ENCODE results near the gene KLRC3. TPM values are rescaled to one million over a fixed set of nuclear protein-coding genes. Genes with fewer than 3 reads are reported as not detected.
A peak's percentile ranks its signal among the peaks of the same experiment; 100 is the strongest.
"Not testable (repeated sequence)": the region's sequence is repeated elsewhere in the genome, so short reads cannot be mapped to it uniquely, and the experiment has no call there.

Gene KLRC3
- total and polyA plus RNA-seq, 7 experiments from 2014 or later: 0.46 to 7.8 (median 1.6) TPM; not detected in 4

DNA sequence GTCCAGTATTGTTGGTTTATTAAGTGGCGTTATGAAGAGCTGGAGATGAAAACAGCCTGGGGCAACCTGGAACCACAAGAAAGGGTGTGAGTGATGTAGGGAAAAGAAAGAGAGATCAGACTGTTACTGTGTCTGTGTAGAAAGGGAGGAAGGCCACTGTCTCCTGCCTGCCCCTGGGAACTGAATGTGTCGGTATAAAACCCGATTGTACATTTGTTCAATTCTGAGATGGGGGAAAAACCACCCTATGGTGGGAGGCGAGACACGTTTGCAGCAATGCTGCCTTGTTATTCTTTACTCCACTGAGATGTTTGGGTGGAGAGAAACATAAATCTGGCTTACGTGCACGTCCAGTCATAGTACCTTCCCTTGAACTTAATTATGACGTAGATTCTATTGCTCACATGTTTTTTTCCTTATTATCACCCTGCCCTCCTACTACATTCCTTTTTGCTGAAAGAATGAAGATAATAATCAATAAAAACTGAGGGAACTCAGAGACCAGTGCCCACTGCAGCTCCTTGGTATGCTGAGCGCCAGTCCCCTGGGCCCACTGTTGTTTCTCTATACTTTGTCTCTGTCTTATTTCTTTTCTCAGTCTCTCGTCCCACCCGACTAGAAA is 25.8 kb downstream of the KLRC3 start:
- not testable (repeated sequence) for DNase-seq

DNA sequence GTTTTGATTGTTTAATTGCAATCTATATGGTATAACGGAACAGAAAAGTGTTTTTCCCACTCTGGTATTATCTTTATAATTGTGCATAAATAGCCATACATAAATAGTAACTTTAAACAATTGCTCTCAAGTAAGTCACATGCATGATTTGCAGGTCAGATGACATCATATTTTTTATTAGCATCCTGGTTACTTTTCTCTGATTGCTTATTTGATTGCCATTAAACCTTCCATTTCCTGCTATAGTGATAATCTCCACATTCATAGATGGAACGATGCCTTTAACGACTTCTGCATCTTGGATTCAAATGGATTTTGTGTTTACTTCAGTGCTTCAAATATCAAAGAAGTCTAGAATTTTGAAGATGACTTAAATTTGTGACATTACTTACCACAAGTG is 27.1 kb downstream of the KLRC3 start:
- Mint-ChIP-seq H3K27me3 (peaks cover 7 to 35% (median 9%) of the 10 kb centered on the region in 5 donors), H3K36me3 (no peaks in the 10 kb centered on the region), H3K9me3 (peaks cover 0 to 2% (median 0%) of the 10 kb centered on the region in 11 donors), H3K4me1 (peaks cover 0 to 31% (median 6%) of the 10 kb centered on the region in 7 donors), H3K4me3 (no peak overlapping the region), H3K27ac (no peak overlapping the region)
- ChIA-PET CTCF (no interaction called here), POLR2A (no interaction called here)
- intact Hi-C loops (cut with micrococcal nuclease): no loop called here
- no peak for DNase-seq
- H3K27ac ChIP-seq (ENCODE audit: low read depth, low read length): no peak overlapping the region
- H3K4me3 ChIP-seq (ENCODE audit: low read length): no peak overlapping the region
- no peaks in the 10 kb centered on the region for H3K27me3 ChIP-seq (ENCODE audit: control insufficient read depth in 2 of 2, insufficient read depth in 2 of 2, low read length in 2 of 2)
- no peak for ATAC-seq
- H3K4me1 ChIP-seq (ENCODE audit: control insufficient read depth in 2 of 2, insufficient read depth in 2 of 2, low read length in 2 of 2): peaks cover 0 to 57% of the 10 kb centered on the region in 2 donors
- H3K36me3 ChIP-seq (ENCODE audit: control insufficient read depth in 2 of 3, insufficient read depth in 3 of 3, low read length in 3 of 3): no peaks in the 10 kb centered on the region
- H3K9me3 ChIP-seq (ENCODE audit: control insufficient read depth in 2 of 3, low read length in 3 of 3): no peaks in the 10 kb centered on the region

More for the DNA sequence above, 25.8 kb downstream of the KLRC3 start:
- Histone ChIP-seq H3K4me1 (ENCODE audit: control insufficient read depth in 2 of 2, insufficient read depth in 2 of 2, low read length in 2 of 2) (peaks cover 0 to 64% of the 10 kb centered on the region in 2 donors), H3K4me3 (ENCODE audit: low read length) (peak overlapping the region; percentile 21)
- H3K9me3 ChIP-seq (ENCODE audit: control insufficient read depth in 2 of 3, low read length in 3 of 3); H3K27me3 ChIP-seq (ENCODE audit: control insufficient read depth in 2 of 2, insufficient read depth in 2 of 2, low read length in 2 of 2); H3K4me3 Mint-ChIP-seq; H3K27ac ChIP-seq (ENCODE audit: low read depth, low read length); H3K36me3 ChIP-seq (ENCODE audit: control insufficient read depth in 2 of 3, insufficient read depth in 3 of 3, low read length in 3 of 3); H3K9me3 Mint-ChIP-seq; CTCF ChIA-PET; POLR2A ChIA-PET; intact Hi-C loops (cut with micrococcal nuclease); H3K36me3 Mint-ChIP-seq; ATAC-seq: not testable (repeated sequence)
- H3K27ac Mint-ChIP-seq: peak overlapping the region in 1 of 9 donors; percentile 57
- H3K4me1 Mint-ChIP-seq: peaks cover 0 to 30% (median 5%) of the 10 kb centered on the region in 7 donors
- peaks cover 4 to 33% (median 12%) of the 10 kb centered on the region in 5 donors for H3K27me3 Mint-ChIP-seq

DNA sequence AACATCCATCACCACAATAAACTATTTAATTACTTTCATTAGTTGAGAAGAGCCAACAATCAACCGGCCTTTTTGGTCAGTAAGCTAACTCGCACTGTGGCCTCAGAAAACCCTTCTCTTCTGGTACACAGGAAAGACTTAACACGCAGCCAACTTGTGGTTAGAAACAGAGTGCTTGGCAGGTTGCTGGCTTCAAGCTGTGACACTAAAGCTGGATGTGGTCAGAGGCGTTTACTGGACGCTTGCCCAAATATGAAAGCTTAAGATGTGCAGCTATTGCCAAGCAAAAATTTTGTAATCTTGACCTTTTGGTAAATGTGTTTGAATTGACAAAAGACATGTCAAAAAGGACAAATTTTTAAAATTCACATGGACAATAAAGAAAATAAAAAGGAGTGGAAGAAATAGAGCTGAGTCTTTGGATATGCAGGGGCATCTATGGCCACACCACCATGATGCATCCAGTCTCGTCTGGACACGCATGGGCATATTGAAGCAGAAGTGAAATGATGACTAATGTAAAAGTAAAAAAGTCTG is 27.9 kb downstream of the KLRC3 start:
- ATAC-seq (peak; percentile 62), DNase-seq (no peak)
- Mint-ChIP-seq H3K27ac (no peak overlapping the region), H3K4me1 (peaks cover 0 to 27% (median 6%) of the 10 kb centered on the region in 7 donors), H3K36me3 (no peaks in the 10 kb centered on the region), H3K27me3 (peaks cover 3 to 35% (median 9%) of the 10 kb centered on the region in 5 donors), H3K9me3 (no peaks in the 10 kb centered on the region), H3K4me3 (peak overlapping the region in 1 of 10 donors; percentile 59)
- CTCF ChIA-PET: no interaction called here
- POLR2A ChIA-PET: no interaction called here
- H3K4me3 ChIP-seq (ENCODE audit: low read length): no peak overlapping the region
- no peak overlapping the region for H3K27ac ChIP-seq (ENCODE audit: low read depth, low read length)
- H3K4me1 ChIP-seq (ENCODE audit: control insufficient read depth in 2 of 2, insufficient read depth in 2 of 2, low read length in 2 of 2): peaks cover 0 to 49% of the 10 kb centered on the region in 2 donors
- H3K27me3 ChIP-seq (ENCODE audit: control insufficient read depth in 2 of 2, insufficient read depth in 2 of 2, low read length in 2 of 2): no peaks in the 10 kb centered on the region
- intact Hi-C loops (cut with micrococcal nuclease): no loop called here
- H3K36me3 ChIP-seq (ENCODE audit: control insufficient read depth in 2 of 3, insufficient read depth in 3 of 3, low read length in 3 of 3): no peaks in the 10 kb centered on the region
- H3K9me3 ChIP-seq (ENCODE audit: control insufficient read depth in 2 of 3, low read length in 3 of 3): no peaks in the 10 kb centered on the region

DNA sequence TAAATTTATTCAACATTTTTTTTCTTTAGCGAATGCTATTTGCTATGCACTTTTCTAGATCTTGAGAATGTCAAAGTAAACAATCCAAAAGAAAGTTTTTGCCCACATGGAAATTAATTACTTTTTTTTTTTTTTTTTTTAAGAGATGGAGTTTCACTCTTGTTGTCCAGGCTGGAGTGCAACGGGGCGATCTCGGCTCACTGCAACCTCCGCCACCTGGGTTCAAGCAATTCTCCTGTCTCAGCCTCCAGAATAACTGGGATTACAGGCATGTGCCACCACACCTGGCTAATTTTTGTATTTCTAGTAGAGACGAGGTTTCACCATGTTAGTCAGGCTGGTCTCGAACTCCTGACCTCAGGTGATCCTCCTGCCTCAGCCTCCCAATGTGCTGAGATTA is 29.4 kb downstream of the KLRC3 start:
- H3K4me3 Mint-ChIP-seq; H3K4me3 ChIP-seq (ENCODE audit: low read length); H3K9me3 ChIP-seq (ENCODE audit: control insufficient read depth in 2 of 3, low read length in 3 of 3); intact Hi-C loops (cut with micrococcal nuclease); H3K36me3 Mint-ChIP-seq; ATAC-seq; H3K27me3 ChIP-seq (ENCODE audit: control insufficient read depth in 2 of 2, insufficient read depth in 2 of 2, low read length in 2 of 2); POLR2A ChIA-PET; H3K27ac ChIP-seq (ENCODE audit: low read depth, low read length); H3K36me3 ChIP-seq (ENCODE audit: control insufficient read depth in 2 of 3, insufficient read depth in 3 of 3, low read length in 3 of 3); DNase-seq; H3K27ac Mint-ChIP-seq; H3K9me3 Mint-ChIP-seq: not testable (repeated sequence)
- CTCF ChIA-PET: interaction anchor here (1.0 kb wide), 1 partner anchor 155 kb away, joined by 3 read pairs; no protein-coding TSS in a partner anchor
- peaks cover 0 to 46% of the 10 kb centered on the region in 2 donors for H3K4me1 ChIP-seq (ENCODE audit: control insufficient read depth in 2 of 2, insufficient read depth in 2 of 2, low read length in 2 of 2)
- peaks cover 0 to 27% (median 6%) of the 10 kb centered on the region in 7 donors for H3K4me1 Mint-ChIP-seq
- H3K27me3 Mint-ChIP-seq: peaks cover 3 to 35% (median 9%) of the 10 kb centered on the region in 5 donors

DNA sequence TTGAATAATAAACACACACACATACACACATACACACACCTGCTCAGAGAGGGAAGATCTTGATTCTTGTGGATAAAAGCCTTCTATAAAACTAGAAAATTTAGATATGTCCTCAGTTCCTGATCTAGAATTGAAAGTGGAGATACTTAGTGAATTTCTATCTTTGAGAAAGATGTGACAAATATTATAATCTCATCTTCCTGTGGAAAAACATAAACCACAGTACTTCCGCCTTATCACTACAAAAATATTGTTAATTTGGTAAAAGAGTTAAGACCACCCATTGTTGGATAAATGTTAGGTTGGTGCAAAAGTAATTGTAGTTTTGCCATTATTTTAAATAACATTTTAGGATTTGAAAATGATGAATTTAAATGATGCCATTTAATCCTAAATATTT is 30.5 kb downstream of the KLRC3 start, which contains the start of gene KLRK1:
Gene KLRK1 (minus strand): TSS at position 138 of the 400 bp plus-strand sequence. CDS start 1,231 bp downstream, outside the sequence.
- H3K4me3 ChIP-seq (ENCODE audit: low read length): peak within 1 kb of the TSS; percentile 34
- Mint-ChIP-seq H3K27me3 (peaks cover 8 to 34% (median 9%) of the 10 kb centered on the region in 5 donors), H3K4me1 (peaks cover 0 to 17% (median 6%) of the 10 kb centered on the region in 7 donors), H3K4me3 (peak within 1 kb of the TSS in 2 of 10 donors; percentile 3 to 78), H3K36me3 (no peaks in the 10 kb centered on the region), H3K9me3 (no peaks in the 10 kb centered on the region), H3K27ac (peak within 1 kb of the TSS in 1 of 9 donors; percentile 7)
- no peaks in the 10 kb centered on the region for H3K27me3 ChIP-seq (ENCODE audit: control insufficient read depth in 2 of 2, insufficient read depth in 2 of 2, low read length in 2 of 2)
- no peak within 1 kb of the TSS for H3K27ac ChIP-seq (ENCODE audit: low read depth, low read length)
- POLR2A ChIA-PET: no interaction called here
- DNase-seq (no peak), ATAC-seq (no peak)
- no peaks in the 10 kb centered on the region for H3K9me3 ChIP-seq (ENCODE audit: control insufficient read depth in 2 of 3, low read length in 3 of 3)
- intact Hi-C loops (cut with micrococcal nuclease): no loop called here
- H3K36me3 ChIP-seq (ENCODE audit: control insufficient read depth in 2 of 3, insufficient read depth in 3 of 3, low read length in 3 of 3): peaks cover 0 to 6% (median 0%) of the 10 kb centered on the region in 3 experiments
- peaks cover 0 to 44% of the 10 kb centered on the region in 2 donors for H3K4me1 ChIP-seq (ENCODE audit: control insufficient read depth in 2 of 2, insufficient read depth in 2 of 2, low read length in 2 of 2)
- CTCF ChIA-PET: no interaction called here

DNA sequence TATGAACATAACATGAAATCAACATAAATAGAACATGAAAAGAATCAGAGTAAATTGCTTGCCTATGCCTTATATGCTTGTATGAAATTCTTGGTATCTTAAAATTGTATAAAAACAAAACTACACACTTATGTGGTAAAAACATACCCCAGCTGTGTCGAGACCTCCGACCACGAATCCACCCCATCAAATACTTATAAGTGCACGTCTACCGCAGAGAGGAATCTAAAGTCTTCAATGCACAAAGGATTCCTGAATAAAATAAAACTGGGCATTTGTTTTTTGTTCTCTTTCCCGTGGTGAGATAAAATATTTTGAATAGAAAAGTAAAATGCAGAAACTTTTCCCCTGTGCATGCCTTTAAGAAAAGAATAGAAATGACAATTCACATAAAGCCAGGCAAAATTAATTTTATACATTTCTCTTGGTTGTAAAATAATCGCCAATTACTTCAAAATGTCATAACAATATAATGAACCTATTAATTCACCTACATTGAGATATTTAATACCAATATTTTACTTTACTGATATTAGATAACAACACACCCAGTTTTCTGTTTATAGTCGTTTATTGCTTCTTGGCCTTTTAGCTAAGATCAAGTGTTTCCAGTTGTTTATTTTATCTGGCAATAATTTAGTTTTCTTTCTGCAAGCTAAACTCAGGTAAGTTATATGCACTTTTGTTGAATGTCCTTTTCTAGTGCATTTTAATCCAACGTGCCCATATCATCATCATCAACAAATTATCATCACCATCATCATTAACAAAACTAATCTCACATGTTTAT is 31.6 kb downstream of the KLRC3 start:
- H3K9me3 Mint-ChIP-seq: no peaks in the 10 kb centered on the region
- H3K36me3 Mint-ChIP-seq: no peaks in the 10 kb centered on the region
- ChIA-PET POLR2A (no interaction called here), CTCF (no interaction called here)
- Histone ChIP-seq H3K27ac (ENCODE audit: low read depth, low read length) (no peak overlapping the region), H3K9me3 (ENCODE audit: control insufficient read depth in 2 of 3, low read length in 3 of 3) (no peaks in the 10 kb centered on the region), H3K36me3 (ENCODE audit: control insufficient read depth in 2 of 3, insufficient read depth in 3 of 3, low read length in 3 of 3) (peaks cover 0 to 6% (median 0%) of the 10 kb centered on the region in 3 experiments), H3K4me3 (ENCODE audit: low read length) (peak overlapping the region; percentile 34), H3K4me1 (ENCODE audit: control insufficient read depth in 2 of 2, insufficient read depth in 2 of 2, low read length in 2 of 2) (peaks cover 0 to 33% of the 10 kb centered on the region in 2 donors), H3K27me3 (ENCODE audit: control insufficient read depth in 2 of 2, insufficient read depth in 2 of 2, low read length in 2 of 2) (no peaks in the 10 kb centered on the region)
- H3K4me3 Mint-ChIP-seq: peak overlapping the region in 2 of 10 donors; percentile 3 to 78
- ATAC-seq (no peak), DNase-seq (no peak)
- peak overlapping the region in 1 of 9 donors; percentile 7 for H3K27ac Mint-ChIP-seq
- H3K4me1 Mint-ChIP-seq: peaks cover 0 to 13% (median 6%) of the 10 kb centered on the region in 7 donors
- intact Hi-C loops (cut with micrococcal nuclease): no loop called here
- peaks cover 8 to 37% (median 15%) of the 10 kb centered on the region in 5 donors for H3K27me3 Mint-ChIP-seq

Measured in naive thymus-derived CD4-positive, alpha-beta T cell (primary cell).